Thyroid gland (tissue), 4 donors: Measurements from ENCODE around the gene OR1I1.

Experiments used
- POLR2A ChIP-seq, 2 donors: fragments of 450-650 bp; IDR thresholded peaks; one replicate each; pipeline ENCODE4 v1.6.1; 2017; ENCODE audit warnings: antibody characterized with exemption in 2 of 2, mild to moderate bottlenecking in 2 of 2, moderate library complexity in 1 of 2
- TF ChIP-seq, protein P1 (sequence below), 6 experiments: fragments of 200-600 bp in 3 of 6; fragments of 450-650 bp in 3 of 6; sonication (generic) in 3 of 6; IDR thresholded peaks; one replicate each; pipeline ENCODE4 v1.5.1; 2016 to 2019; ENCODE audit warnings: antibody characterized with exemption in 6 of 6, mild to moderate bottlenecking in 2 of 6, inconsistent platforms in 1 of 6, moderate library complexity in 1 of 6

DNA sequence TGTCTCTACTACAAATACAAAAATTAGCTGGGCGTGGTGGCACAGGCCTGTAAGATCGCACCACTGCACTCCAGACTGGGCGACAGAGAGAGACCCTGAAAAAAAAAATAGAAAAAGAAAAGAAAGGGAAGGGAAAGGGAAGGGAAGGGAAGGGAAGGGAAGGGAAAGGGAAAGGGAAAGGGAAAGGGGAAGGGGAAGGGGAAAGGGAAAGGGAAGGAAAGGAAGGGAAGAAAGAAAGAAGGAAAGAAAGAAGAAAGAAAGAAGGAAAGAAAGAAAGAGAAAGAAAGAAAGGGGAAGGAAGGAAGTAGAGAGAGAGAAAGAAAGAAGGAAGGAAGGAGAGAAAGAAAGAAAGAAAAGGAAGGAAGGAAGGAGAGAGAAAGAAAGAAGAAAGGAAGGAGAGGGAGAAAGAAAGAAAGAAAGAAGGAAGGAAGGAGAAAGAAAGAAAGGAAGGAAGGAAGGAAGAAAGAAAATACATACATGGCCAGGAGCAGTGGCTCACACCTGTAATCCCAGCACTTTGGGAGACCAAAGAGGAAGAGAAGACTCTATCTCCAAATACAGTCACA lies 17.1 kb downstream of the OR1I1 start:
- TF ChIP-seq, protein P1, sequence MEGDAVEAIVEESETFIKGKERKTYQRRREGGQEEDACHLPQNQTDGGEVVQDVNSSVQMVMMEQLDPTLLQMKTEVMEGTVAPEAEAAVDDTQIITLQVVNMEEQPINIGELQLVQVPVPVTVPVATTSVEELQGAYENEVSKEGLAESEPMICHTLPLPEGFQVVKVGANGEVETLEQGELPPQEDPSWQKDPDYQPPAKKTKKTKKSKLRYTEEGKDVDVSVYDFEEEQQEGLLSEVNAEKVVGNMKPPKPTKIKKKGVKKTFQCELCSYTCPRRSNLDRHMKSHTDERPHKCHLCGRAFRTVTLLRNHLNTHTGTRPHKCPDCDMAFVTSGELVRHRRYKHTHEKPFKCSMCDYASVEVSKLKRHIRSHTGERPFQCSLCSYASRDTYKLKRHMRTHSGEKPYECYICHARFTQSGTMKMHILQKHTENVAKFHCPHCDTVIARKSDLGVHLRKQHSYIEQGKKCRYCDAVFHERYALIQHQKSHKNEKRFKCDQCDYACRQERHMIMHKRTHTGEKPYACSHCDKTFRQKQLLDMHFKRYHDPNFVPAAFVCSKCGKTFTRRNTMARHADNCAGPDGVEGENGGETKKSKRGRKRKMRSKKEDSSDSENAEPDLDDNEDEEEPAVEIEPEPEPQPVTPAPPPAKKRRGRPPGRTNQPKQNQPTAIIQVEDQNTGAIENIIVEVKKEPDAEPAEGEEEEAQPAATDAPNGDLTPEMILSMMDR (IDR thresholded peaks at IDR 0.05) = no peak
- no peak for TF ChIP-seq POLR2A (IDR thresholded peaks at IDR 0.05)
